Hepatocyte (in vitro differentiated cells): ENCODE data around the gene ROBO1. TPM values are rescaled to one million over a fixed set of nuclear protein-coding genes. Genes with fewer than 3 reads are reported as not detected.
A peak's percentile ranks its signal among the peaks of the same experiment; 100 is the strongest.

Source experiments
- DNase-seq: peaks from one replicate; pipeline ENCODE4 v3.0.0-alpha.2; 2016; ENCODE audit warnings: low spot score
- H2AFZ ChIP-seq: fragments of 200-600 bp; sonication (generic); 2 replicates; pipeline ENCODE4 v1.6.0; 2016; ENCODE audit warnings: antibody characterized with exemption, mild to moderate bottlenecking
- H3K27ac ChIP-seq: fragments of 200-600 bp; sonication (generic); 2 replicates; pipeline ENCODE4 v1.5.1; 2016; ENCODE audit warnings: mild to moderate bottlenecking
- H3K27me3 ChIP-seq: fragments of 200-600 bp; sonication (generic); 2 replicates; pipeline ENCODE4 v1.6.1; 2016
- H3K36me3 ChIP-seq: fragments of 200-600 bp; sonication (generic); replicated peaks from 2 replicates; pipeline ENCODE4 v1.5.1; 2016; ENCODE audit warnings: low read depth; ENCODE audit not compliant: insufficient read depth
- H3K4me1 ChIP-seq: fragments of 200-600 bp; sonication (generic); 2 replicates; pipeline ENCODE4 v1.5.1; 2016; ENCODE audit warnings: mild to moderate bottlenecking, moderate library complexity; ENCODE audit not compliant: insufficient read depth
- H3K4me2 ChIP-seq: fragments of 200-600 bp; sonication (generic); 2 replicates; pipeline ENCODE4 v1.6.0; 2016
- H3K4me3 ChIP-seq: fragments of 200-600 bp; sonication (generic); 2 replicates; pipeline ENCODE4 v1.5.1; 2016; ENCODE audit warnings: mild to moderate bottlenecking
- H3K79me2 ChIP-seq: fragments of 200-600 bp; sonication (generic); 2 replicates; pipeline ENCODE4 v1.6.0; 2017; ENCODE audit warnings: mild to moderate bottlenecking
- H3K9me2 ChIP-seq: fragments of 200-600 bp; sonication (generic); replicated peaks from 2 replicates; pipeline ENCODE4 v1.6.0; 2017; ENCODE audit warnings: mild to moderate bottlenecking; ENCODE audit not compliant: insufficient read depth
- H3K9me3 ChIP-seq: fragments of 200-600 bp; sonication (generic); 2 replicates; pipeline ENCODE4 v1.5.1; 2016; ENCODE audit warnings: low read depth, mild to moderate bottlenecking
- H4K20me1 ChIP-seq: fragments of 200-600 bp; sonication (generic); 2 replicates; pipeline ENCODE4 v1.6.0; 2016; ENCODE audit warnings: mild to moderate bottlenecking; ENCODE audit not compliant: insufficient read depth, poor library complexity, severe bottlenecking
- EZH2 ChIP-seq: fragments of 200-600 bp; sonication (generic); IDR thresholded peaks from 2 replicates; pipeline ENCODE4 v1.6.1; 2016; ENCODE audit warnings: antibody characterized with exemption, mild to moderate bottlenecking, borderline replicate concordance
- EZH2phosphoT487 ChIP-seq: fragments of 200-600 bp; sonication (generic); IDR thresholded peaks from one replicate; pipeline ENCODE4 v1.6.1; 2018; ENCODE audit warnings: antibody characterized with exemption, mild to moderate bottlenecking, low read depth, moderate library complexity; ENCODE audit not compliant: unreplicated experiment, severe bottlenecking
- WGBS: methylation state at CpG from one replicate; pipeline ENCODE4 v1.1.6; 2016; ENCODE audit warnings: low lambda C conversion rate; ENCODE audit errors: missing lambda C conversion rate; 5-methylcytosine and 5-hydroxymethylcytosine counted together
- polyA plus RNA-seq: library from polyadenylated mRNA; unstranded; fragments of >200 nt; fragmentation: Nextera tagmentation; extraction: Ambion mirVana; gene quantifications from 2 replicates; pipeline ENCODE4 v1.2.1, GENCODE V29; 2016
- total RNA-seq: library from RNA; depleted of rRNA; stranded (reverse); fragments of >200 nt; gene quantifications from 2 replicates; pipeline ENCODE4 v1.2.3, GENCODE V29; 2014
- TF ChIP-seq, protein P1 (sequence below): fragments of 200-600 bp; sonication (generic); IDR thresholded peaks from 2 replicates; pipeline ENCODE4 v1.5.1; 2016; ENCODE audit warnings: antibody characterized with exemption, mild to moderate bottlenecking; ENCODE audit not compliant: poor library complexity

Gene ROBO1
- total and polyA plus RNA-seq, 2 experiments from 2014 or later: 13.6 to 44.3 TPM

DNA sequence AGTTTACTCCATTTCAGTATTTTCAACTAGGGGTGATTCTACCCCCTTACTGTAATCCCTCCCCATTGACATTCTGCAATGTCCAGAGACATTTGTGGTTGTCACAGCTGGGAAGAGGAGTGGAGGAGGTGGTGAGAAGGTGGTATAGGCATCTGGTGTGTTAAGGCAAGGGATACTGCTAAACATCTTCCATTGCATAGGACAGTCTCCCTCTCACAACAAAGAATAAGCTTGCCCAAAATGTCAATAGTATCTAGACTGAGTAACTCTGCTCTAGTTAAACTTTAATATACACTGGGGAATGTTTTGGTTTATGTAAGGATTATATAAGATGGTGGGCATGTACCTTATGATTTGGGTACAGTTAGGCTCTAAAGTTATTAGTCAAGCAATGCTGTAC lies 737.6 kb downstream of the ROBO1 start:
- no peaks in the 10 kb centered on the region for H3K36me3 ChIP-seq
- no peak for DNase-seq
- H2AFZ ChIP-seq: no peak overlapping the region
- H3K9me2 ChIP-seq: no peaks in the 10 kb centered on the region
- no peak overlapping the region for H3K4me3 ChIP-seq
- TF ChIP-seq EZH2phosphoT487: no peak
- TF ChIP-seq, protein P1, sequence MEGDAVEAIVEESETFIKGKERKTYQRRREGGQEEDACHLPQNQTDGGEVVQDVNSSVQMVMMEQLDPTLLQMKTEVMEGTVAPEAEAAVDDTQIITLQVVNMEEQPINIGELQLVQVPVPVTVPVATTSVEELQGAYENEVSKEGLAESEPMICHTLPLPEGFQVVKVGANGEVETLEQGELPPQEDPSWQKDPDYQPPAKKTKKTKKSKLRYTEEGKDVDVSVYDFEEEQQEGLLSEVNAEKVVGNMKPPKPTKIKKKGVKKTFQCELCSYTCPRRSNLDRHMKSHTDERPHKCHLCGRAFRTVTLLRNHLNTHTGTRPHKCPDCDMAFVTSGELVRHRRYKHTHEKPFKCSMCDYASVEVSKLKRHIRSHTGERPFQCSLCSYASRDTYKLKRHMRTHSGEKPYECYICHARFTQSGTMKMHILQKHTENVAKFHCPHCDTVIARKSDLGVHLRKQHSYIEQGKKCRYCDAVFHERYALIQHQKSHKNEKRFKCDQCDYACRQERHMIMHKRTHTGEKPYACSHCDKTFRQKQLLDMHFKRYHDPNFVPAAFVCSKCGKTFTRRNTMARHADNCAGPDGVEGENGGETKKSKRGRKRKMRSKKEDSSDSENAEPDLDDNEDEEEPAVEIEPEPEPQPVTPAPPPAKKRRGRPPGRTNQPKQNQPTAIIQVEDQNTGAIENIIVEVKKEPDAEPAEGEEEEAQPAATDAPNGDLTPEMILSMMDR: no peak
- TF ChIP-seq EZH2: no peak
- no peaks in the 10 kb centered on the region for H3K9me3 ChIP-seq
- H4K20me1 ChIP-seq: no peaks in the 10 kb centered on the region
- H3K4me2 ChIP-seq: no peak overlapping the region
- no peaks in the 10 kb centered on the region for H3K27me3 ChIP-seq
- no peaks in the 10 kb centered on the region for H3K4me1 ChIP-seq
- no peak overlapping the region for H3K27ac ChIP-seq
- no peaks in the 10 kb centered on the region for H3K79me2 ChIP-seq

DNA sequence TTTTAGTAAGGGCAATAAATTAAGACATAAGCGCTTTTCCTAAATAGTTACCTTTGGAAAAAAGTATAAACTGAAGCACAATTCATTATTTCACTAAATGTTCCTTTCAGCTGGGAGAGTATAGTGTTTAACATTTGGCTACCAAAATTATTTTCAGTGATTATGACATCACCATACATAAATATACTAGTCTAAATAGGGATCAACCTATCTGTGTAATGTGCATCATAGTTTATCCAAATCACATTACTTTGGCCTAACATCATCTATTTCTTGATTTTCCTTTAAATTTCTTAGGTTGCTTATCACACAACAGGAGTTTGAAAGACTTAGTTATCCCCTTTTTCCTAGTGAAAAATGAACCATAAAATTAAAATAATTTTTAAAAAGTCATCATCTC lies 738.9 kb downstream of the ROBO1 start:
- Histone ChIP-seq H3K4me1 (no peaks in the 10 kb centered on the region), H3K4me3 (no peak overlapping the region), H3K4me2 (no peak overlapping the region), H3K36me3 (no peaks in the 10 kb centered on the region), H3K9me3 (no peaks in the 10 kb centered on the region), H4K20me1 (no peaks in the 10 kb centered on the region), H3K27ac (no peak overlapping the region), H3K79me2 (no peaks in the 10 kb centered on the region), H3K27me3 (no peaks in the 10 kb centered on the region), H2AFZ (no peak overlapping the region), H3K9me2 (no peaks in the 10 kb centered on the region)
- TF ChIP-seq EZH2phosphoT487 (no peak), EZH2 (no peak)
- TF ChIP-seq, protein P1: no peak
- DNase-seq: no peak
- 94% methylated on average over 1 of the region's 1 CpG for WGBS

DNA sequence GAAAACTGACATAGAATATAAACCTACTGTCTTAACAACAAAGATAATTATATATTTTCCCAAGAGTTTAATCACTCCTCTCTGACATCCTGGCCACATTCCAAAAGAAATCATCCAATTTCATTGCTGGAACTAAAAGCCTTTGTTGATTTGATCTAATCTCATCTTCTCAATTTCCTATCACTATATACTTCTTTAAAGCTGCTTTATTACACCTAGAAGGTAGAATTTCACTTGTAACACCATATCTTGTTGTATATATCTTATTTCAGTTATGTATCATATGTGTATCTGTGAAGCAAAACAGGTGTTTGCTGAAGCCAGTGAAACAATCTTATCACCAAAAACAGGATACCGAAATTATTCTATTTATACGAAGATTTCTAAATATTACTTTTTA lies 740.2 kb downstream of the ROBO1 start:
- no peak overlapping the region for H3K4me2 ChIP-seq
- no peaks in the 10 kb centered on the region for H3K9me2 ChIP-seq
- H3K36me3 ChIP-seq: no peaks in the 10 kb centered on the region
- no peaks in the 10 kb centered on the region for H3K4me1 ChIP-seq
- no peaks in the 10 kb centered on the region for H4K20me1 ChIP-seq
- WGBS: 79% methylated on average over 2 of the region's 2 CpGs
- H2AFZ ChIP-seq: no peak overlapping the region
- H3K79me2 ChIP-seq: no peaks in the 10 kb centered on the region
- no peaks in the 10 kb centered on the region for H3K9me3 ChIP-seq
- H3K27ac ChIP-seq: no peak overlapping the region
- no peak for DNase-seq
- H3K4me3 ChIP-seq: no peak overlapping the region
- TF ChIP-seq EZH2 (no peak), EZH2phosphoT487 (no peak)
- TF ChIP-seq, protein P1: no peak
- no peaks in the 10 kb centered on the region for H3K27me3 ChIP-seq

DNA sequence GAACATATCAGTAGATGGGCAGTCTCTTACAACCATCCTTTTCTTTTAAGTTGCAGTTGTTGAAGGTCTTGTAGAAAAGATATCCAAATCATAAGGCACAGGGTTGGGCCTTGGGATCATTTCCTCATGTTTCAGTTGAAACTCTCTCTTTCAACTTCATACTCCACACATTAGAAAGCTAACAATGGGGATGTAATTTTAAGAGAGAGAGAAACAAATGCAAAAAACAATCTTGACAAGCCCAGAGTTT lies 747.9 kb downstream of the ROBO1 start:
- peak overlapping the region; percentile 79 for H3K4me2 ChIP-seq
- peaks cover 3% of the 10 kb centered on the region for H4K20me1 ChIP-seq
- H3K9me3 ChIP-seq: no peaks in the 10 kb centered on the region
- H3K79me2 ChIP-seq: peaks cover 26% of the 10 kb centered on the region
- no peak overlapping the region for H2AFZ ChIP-seq
- H3K9me2 ChIP-seq: no peaks in the 10 kb centered on the region
- H3K36me3 ChIP-seq: no peaks in the 10 kb centered on the region
- no peak for DNase-seq
- no peak overlapping the region for H3K27ac ChIP-seq
- H3K4me1 ChIP-seq: peaks cover 4% of the 10 kb centered on the region
- no peaks in the 10 kb centered on the region for H3K27me3 ChIP-seq
- TF ChIP-seq EZH2phosphoT487: no peak
- TF ChIP-seq EZH2: no peak
- TF ChIP-seq, protein P1: no peak
- no peak overlapping the region for H3K4me3 ChIP-seq
